OCI-LY7 (cell line): ENCODE data around the gene LYPD8. TPM values are rescaled to one million over a fixed set of nuclear protein-coding genes. Genes with fewer than 3 reads are reported as not detected.

Source experiments
- BruUV-seq: library from RNA; stranded (reverse); fragments of 400-500 nt; replicated peaks from 2 replicates; lab custom pipeline; 2021; lab: Mats Ljungman, UMichigan
- CTCF ChIA-PET: fragments of 300-600 bp; sonication (Branson Sonifier 250); formaldehyde crosslinking; loops from one replicate; lab custom pipeline; 2022; ENCODE audit warnings: antibody characterized with exemption; ENCODE audit not compliant: unreplicated experiment; lab: Charles Lee
- POLR2A ChIA-PET: fragments of 300-600 bp; sonication (Branson Sonifier 250); formaldehyde crosslinking; loops from one replicate; lab custom pipeline; 2022; ENCODE audit warnings: antibody characterized with exemption; lab: Charles Lee
- DNase-seq: peaks from one replicate; pipeline ENCODE4 v3.0.0-alpha.2; 2015; ENCODE audit warnings: low spot score
- H2AFZ ChIP-seq: fragments of 200-600 bp; sonication (generic), shearing (Covaris generic); 2 replicates; pipeline ENCODE4 v1.6.1; 2014; ENCODE audit warnings: mild to moderate bottlenecking, antibody characterized with exemption, low read length, moderate library complexity
- H3K27ac ChIP-seq: fragments of 200-600 bp; sonication (generic); 2 replicates; pipeline ENCODE4 v1.5.1; 2014; ENCODE audit warnings: mixed run types, low read depth, mild to moderate bottlenecking, moderate library complexity, low read length, inconsistent platforms; ENCODE audit not compliant: poor library complexity, severe bottlenecking
- H3K36me3 ChIP-seq: fragments of 200-600 bp; sonication (generic); 2 replicates; pipeline ENCODE4 v1.6.1; 2014; ENCODE audit warnings: mild to moderate bottlenecking, antibody characterized with exemption, low read length, moderate library complexity, mixed read lengths; ENCODE audit not compliant: insufficient read depth
- H3K4me1 ChIP-seq: fragments of 200-600 bp; sonication (generic); 2 replicates; pipeline ENCODE4 v1.5.1; 2014; ENCODE audit warnings: mild to moderate bottlenecking, low read length; ENCODE audit not compliant: insufficient read depth, poor library complexity, severe bottlenecking
- H3K4me2 ChIP-seq: fragments of 200-600 bp; sonication (generic); 2 replicates; pipeline ENCODE4 v1.6.1; 2014; ENCODE audit warnings: mild to moderate bottlenecking, low read length
- H3K4me3 ChIP-seq: fragments of 200-600 bp; sonication (generic); 2 replicates; pipeline ENCODE4 v1.5.1; 2014; ENCODE audit warnings: mild to moderate bottlenecking, low read depth, low read length; ENCODE audit not compliant: poor library complexity, severe bottlenecking
- H3K79me2 ChIP-seq: fragments of 200-600 bp; sonication (generic); 2 replicates; pipeline ENCODE4 v1.6.1; 2016; ENCODE audit warnings: low read depth, mild to moderate bottlenecking, low read length, moderate library complexity, mixed read lengths; ENCODE audit not compliant: insufficient read depth
- H3K9me2 ChIP-seq: fragments of 200-600 bp; sonication (generic); 2 replicates; pipeline ENCODE4 v1.6.1; 2016; ENCODE audit warnings: mild to moderate bottlenecking, low read length, mixed read lengths; ENCODE audit not compliant: insufficient read depth
- H3K9me3 ChIP-seq: fragments of 200-600 bp; sonication (generic); 2 replicates; pipeline ENCODE4 v1.6.1; 2014; ENCODE audit warnings: mild to moderate bottlenecking, mixed run types, low read length, mixed read lengths
- H4K20me1 ChIP-seq: fragments of 200-600 bp; sonication (generic); 2 replicates; pipeline ENCODE4 v1.6.1; 2014; ENCODE audit warnings: mild to moderate bottlenecking, antibody characterized with exemption, low read length, moderate library complexity, mixed read lengths; ENCODE audit not compliant: insufficient read depth
- EZH2phosphoT487 ChIP-seq: fragments of 200-600 bp; sonication (generic); IDR thresholded peaks from 2 replicates; pipeline ENCODE4 v1.6.1; 2018; ENCODE audit warnings: low read depth, borderline replicate concordance, mild to moderate bottlenecking, mixed run types, antibody characterized with exemption, low read length, moderate library complexity, mixed read lengths
- intact Hi-C: fragments of 100-400 bp; cut with micrococcal nuclease; formaldehyde crosslinking; loops from one replicate; pipeline ENCODE4 v1.10.0; 2022; ENCODE audit not compliant: unreplicated experiment
- total RNA-seq, 2 experiments: library from RNA; depleted of rRNA in 1 of 2; stranded (reverse); fragments of >200 nt in 1 of 2; shearing (Covaris generic) in 1 of 2; gene quantifications; 2 replicates each; pipeline ENCODE4 v1.2.3, GENCODE V29; 2014 to 2022
- TF ChIP-seq, protein P1 (sequence below): fragments of 200-600 bp; sonication (generic); conservative IDR thresholded peaks from 2 replicates; pipeline ENCODE4 v1.5.1; 2014; ENCODE audit warnings: mild to moderate bottlenecking, antibody characterized with exemption, low read length, moderate library complexity, mixed read lengths

The LYPD8 gene
- total RNA-seq, 2 experiments from 2014 or later, result not detected

GRCh38 chr1:248733566-248733965 is 22.0 kb downstream of the LYPD8 start:
- intact Hi-C loops, result no loop called here
- POLR2A ChIA-PET, result interaction anchor here (0.5 kb wide), 1 partner anchor 1453 kb away, joined by 4 read pairs; no protein-coding TSS in a partner anchor
- H3K9me3 ChIP-seq, result no peaks in the 10 kb centered on the region
- H3K4me1 ChIP-seq, result no peaks in the 10 kb centered on the region
- TF ChIP-seq, protein P1, sequence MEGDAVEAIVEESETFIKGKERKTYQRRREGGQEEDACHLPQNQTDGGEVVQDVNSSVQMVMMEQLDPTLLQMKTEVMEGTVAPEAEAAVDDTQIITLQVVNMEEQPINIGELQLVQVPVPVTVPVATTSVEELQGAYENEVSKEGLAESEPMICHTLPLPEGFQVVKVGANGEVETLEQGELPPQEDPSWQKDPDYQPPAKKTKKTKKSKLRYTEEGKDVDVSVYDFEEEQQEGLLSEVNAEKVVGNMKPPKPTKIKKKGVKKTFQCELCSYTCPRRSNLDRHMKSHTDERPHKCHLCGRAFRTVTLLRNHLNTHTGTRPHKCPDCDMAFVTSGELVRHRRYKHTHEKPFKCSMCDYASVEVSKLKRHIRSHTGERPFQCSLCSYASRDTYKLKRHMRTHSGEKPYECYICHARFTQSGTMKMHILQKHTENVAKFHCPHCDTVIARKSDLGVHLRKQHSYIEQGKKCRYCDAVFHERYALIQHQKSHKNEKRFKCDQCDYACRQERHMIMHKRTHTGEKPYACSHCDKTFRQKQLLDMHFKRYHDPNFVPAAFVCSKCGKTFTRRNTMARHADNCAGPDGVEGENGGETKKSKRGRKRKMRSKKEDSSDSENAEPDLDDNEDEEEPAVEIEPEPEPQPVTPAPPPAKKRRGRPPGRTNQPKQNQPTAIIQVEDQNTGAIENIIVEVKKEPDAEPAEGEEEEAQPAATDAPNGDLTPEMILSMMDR, result no peak
- TF ChIP-seq EZH2phosphoT487, result no peak
- H3K27ac ChIP-seq, result no peak overlapping the region
- H3K4me3 ChIP-seq, result no peak overlapping the region
- no peak overlapping the region for H3K4me2 ChIP-seq
- CTCF ChIA-PET, result no interaction called here
- H3K36me3 ChIP-seq, result no peaks in the 10 kb centered on the region
- H4K20me1 ChIP-seq, result no peaks in the 10 kb centered on the region
- no peak overlapping the region for H2AFZ ChIP-seq
- no peaks in the 10 kb centered on the region for H3K79me2 ChIP-seq
- no peaks in the 10 kb centered on the region for H3K9me2 ChIP-seq
- DNase-seq, result no peak
- no TSS peak for BruUV-seq

DNA sequence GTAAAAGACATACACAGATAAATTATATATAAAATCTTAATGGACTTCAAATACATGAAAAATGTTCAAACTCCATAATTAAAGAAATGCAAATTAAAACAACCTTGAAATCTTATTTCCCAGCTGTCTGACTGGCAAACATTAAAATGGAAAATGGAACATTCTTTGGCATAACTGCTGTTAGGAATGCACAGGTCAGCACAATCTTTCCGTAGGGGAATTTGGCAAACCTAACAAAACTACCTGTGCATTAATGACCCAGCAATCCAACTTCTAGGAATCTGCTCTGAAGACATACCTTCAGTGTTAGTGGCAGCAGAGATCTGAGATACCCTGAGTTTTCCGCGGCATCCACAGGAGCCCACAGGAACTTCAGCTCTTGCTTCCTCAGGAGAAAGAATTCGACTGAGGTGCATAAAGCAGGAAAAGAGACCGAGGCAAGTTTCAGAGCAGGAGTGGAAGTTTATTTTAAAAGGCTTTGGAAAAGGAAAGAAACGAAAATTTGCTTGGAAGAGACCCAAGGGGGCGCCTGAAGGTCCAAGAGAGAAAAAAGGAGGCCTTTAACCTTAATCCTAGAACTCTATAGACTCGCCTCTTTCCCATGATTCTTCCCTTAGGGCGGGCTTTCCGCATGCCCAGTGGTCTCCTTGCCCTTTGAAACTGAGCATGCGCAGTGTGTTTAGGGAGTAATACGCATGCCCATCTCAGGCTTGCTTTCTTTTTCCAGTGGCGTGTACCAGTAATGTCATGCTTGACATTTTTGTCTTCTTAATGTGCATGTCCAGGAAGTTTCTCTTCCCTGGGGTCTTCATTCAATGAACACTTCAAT is 24.8 kb downstream of the LYPD8 start:
- Histone ChIP-seq H3K27ac (no peak overlapping the region), H3K79me2 (no peaks in the 10 kb centered on the region), H3K9me2 (no peaks in the 10 kb centered on the region), H3K4me3 (no peak overlapping the region), H3K4me1 (no peaks in the 10 kb centered on the region), H3K9me3 (no peaks in the 10 kb centered on the region), H2AFZ (no peak overlapping the region), H3K36me3 (no peaks in the 10 kb centered on the region), H3K4me2 (no peak overlapping the region), H4K20me1 (no peaks in the 10 kb centered on the region)
- no peak for TF ChIP-seq EZH2phosphoT487
- TF ChIP-seq, protein P1, result no peak
- ChIA-PET POLR2A (no interaction called here), CTCF (no interaction called here)
- no TSS peak for BruUV-seq
- no peak for DNase-seq
- intact Hi-C loops, result no loop called here

- H3K36me3 ChIP-seq, result no peaks in the 10 kb centered on the region
- no peaks in the 10 kb centered on the region for H3K9me2 ChIP-seq
- H3K79me2 ChIP-seq, result no peaks in the 10 kb centered on the region
- no TSS peak for BruUV-seq
- TF ChIP-seq, protein P1, result no peak
- no peak for TF ChIP-seq EZH2phosphoT487
- CTCF ChIA-PET, result no interaction called here
- H4K20me1 ChIP-seq, result no peaks in the 10 kb centered on the region
- H2AFZ ChIP-seq, result no peak overlapping the region
- H3K9me3 ChIP-seq, result peaks cover 31% of the 10 kb centered on the region; the same call in 1 of the 2 replicates
- POLR2A ChIA-PET, result interaction anchor here (0.6 to 0.7 kb wide), 2 partner anchors 83 to 134 kb away, joined by 4 to 6 read pairs; no protein-coding TSS in a partner anchor
- intact Hi-C loops, result no loop called here
- no peak overlapping the region for H3K4me3 ChIP-seq
- peak; percentile 4 for DNase-seq
- no peaks in the 10 kb centered on the region for H3K4me1 ChIP-seq
- no peak overlapping the region for H3K4me2 ChIP-seq
- H3K27ac ChIP-seq, result no peak overlapping the region
Observed at GRCh38 chr1:248714248-248714647, 41.3 kb downstream of the LYPD8 start.
